GM12878 (cell line): ENCODE data around the gene DNAJC17. TPM values are rescaled to one million over a fixed set of nuclear protein-coding genes. Genes with fewer than 3 reads are reported as not detected.

Experiments used
- ATAC-seq: fragments of 200-7000 bp; cut with Tn5 transposase; 3 replicates; pipeline ENCODE4 v1.9.1; 2020; ENCODE audit warnings: mild to moderate bottlenecking, moderate library complexity
- BruUV-seq: library from RNA; stranded (reverse); fragments of 400-500 nt; replicated peaks from 2 replicates; lab custom pipeline; 2021; lab: Mats Ljungman, UMichigan
- CTCF ChIA-PET: fragments of 300-600 bp; sonication (Branson Sonifier 250); formaldehyde crosslinking; extraction: SDS; loops from one replicate; lab custom pipeline; 2021; ENCODE audit warnings: inconsistent platforms; lab: Yijun Ruan, JAX
- POLR2A ChIA-PET: fragments of 350-600 bp; formaldehyde crosslinking; extraction: SDS; loops from one replicate; lab custom pipeline; 2021; ENCODE audit warnings: inconsistent platforms; lab: Charles Lee
- RAD21 ChIA-PET: fragments of 300-600 bp; sonication (Branson Sonifier 250); formaldehyde crosslinking; loops from one replicate; lab custom pipeline; 2023; ENCODE audit warnings: antibody characterized with exemption; ENCODE audit not compliant: unreplicated experiment; lab: Charles Lee
- SMC1A ChIA-PET: fragments of 300-600 bp; sonication (Branson Sonifier 250); formaldehyde crosslinking; loops from one replicate; lab custom pipeline; 2023; ENCODE audit not compliant: unreplicated experiment, uncharacterized antibody; lab: Charles Lee
- DNase-seq: peaks from one replicate; pipeline ENCODE4 v3.0.0-alpha.2; 2011; ENCODE audit warnings: low read depth, low spot score
- FAIRE-seq: peaks from 3 replicates; lab custom pipeline; 2011; peaks lifted over from hg19 to GRCh38; lab: Jason Lieb, UNC
- H2AFZ ChIP-seq: 2 replicates; pipeline ENCODE4 v1.6.0; 2011; ENCODE audit warnings: low read depth, low read length, control low read depth; ENCODE audit not compliant: control insufficient read depth
- H3K27ac ChIP-seq: 2 replicates; pipeline ENCODE4 v1.5.1; 2011; ENCODE audit warnings: control low read depth; ENCODE audit not compliant: control insufficient read depth, insufficient read depth
- H3K27me3 ChIP-seq, 2 experiments: replicated peaks in 1 of 2; 2 replicates each; pipeline versions ENCODE4 v1.6.0 to v1.6.1; 2011; ENCODE audit warnings: low read length in 1 of 2; ENCODE audit not compliant: control insufficient read depth in 2 of 2, insufficient read depth in 2 of 2
- H3K36me3 ChIP-seq, 2 experiments: 2 replicates each; pipeline ENCODE4 v1.5.1; 2011; ENCODE audit warnings: low read length in 1 of 2; ENCODE audit not compliant: control insufficient read depth in 2 of 2, insufficient read depth in 2 of 2
- H3K4me1 ChIP-seq: 2 replicates; pipeline ENCODE4 v1.6.1; 2011; ENCODE audit warnings: mild to moderate bottlenecking, low read length, moderate library complexity, mixed read lengths; ENCODE audit not compliant: control insufficient read depth, insufficient read depth
- H3K4me2 ChIP-seq: 2 replicates; pipeline ENCODE4 v1.6.0; 2011; ENCODE audit warnings: control low read depth; ENCODE audit not compliant: control insufficient read depth, insufficient read depth
- H3K4me3 ChIP-seq: fragments of 200-600 bp; sonication (generic); 2 replicates; pipeline ENCODE4 v1.5.1; 2016
- H3K79me2 ChIP-seq: 2 replicates; pipeline ENCODE4 v1.6.0; 2011; ENCODE audit warnings: low read length; ENCODE audit not compliant: control insufficient read depth, insufficient read depth
- H3K9ac ChIP-seq: 2 replicates; pipeline ENCODE4 v1.8.0; 2011; ENCODE audit warnings: low read length, control low read depth, mixed read lengths; ENCODE audit not compliant: control insufficient read depth, insufficient read depth
- H3K9me3 ChIP-seq: replicated peaks from 3 replicates; pipeline ENCODE4 v1.5.1; 2011; ENCODE audit warnings: mild to moderate bottlenecking, low read length; ENCODE audit not compliant: control insufficient read depth, insufficient read depth
- H4K20me1 ChIP-seq: 2 replicates; pipeline ENCODE4 v1.6.0; 2011; ENCODE audit not compliant: control insufficient read depth, insufficient read depth
- CUX1 ChIP-seq: IDR thresholded peaks from 2 replicates; pipeline ENCODE4 v1.6.1; 2012; ENCODE audit warnings: improper control_type of control experiment, low read depth, low read length; ENCODE audit not compliant: insufficient replicate concordance
- IKZF2 ChIP-seq, 2 experiments: fragments of 450-650 bp; IDR thresholded peaks; 2 replicates each; pipeline ENCODE4 v1.6.1; 2017; ENCODE audit warnings: mild to moderate bottlenecking in 2 of 2, moderate library complexity in 2 of 2
- IRF4 ChIP-seq: IDR thresholded peaks from 2 replicates; pipeline ENCODE4 v1.6.1; 2011; ENCODE audit warnings: low read depth, low read length
- MXI1 ChIP-seq: fragments of 150-350 bp; IDR thresholded peaks from 2 replicates; pipeline ENCODE4 v1.6.1; 2011; ENCODE audit warnings: low read depth, mild to moderate bottlenecking, inconsistent platforms, low read length, improper control_type of control experiment
- NKRF ChIP-seq: fragments of 450-650 bp; conservative IDR thresholded peaks from 2 replicates; pipeline ENCODE4 v1.6.1; 2017; ENCODE audit warnings: mild to moderate bottlenecking, moderate library complexity
- USF1 ChIP-seq: IDR thresholded peaks from 2 replicates; pipeline ENCODE4 v1.6.1; 2011; ENCODE audit warnings: borderline replicate concordance, low read depth, mild to moderate bottlenecking, moderate library complexity, mixed read lengths, low read length; ENCODE audit not compliant: insufficient read depth; ENCODE audit errors: extremely low read length
- ZBTB4 ChIP-seq: fragments of 450-650 bp; formaldehyde crosslinking; IDR thresholded peaks from 2 replicates; pipeline ENCODE4 v1.4.0; 2022; ENCODE audit warnings: mild to moderate bottlenecking, moderate library complexity
- ZNF207 ChIP-seq: fragments of 450-650 bp; IDR thresholded peaks from 2 replicates; pipeline ENCODE4 v1.6.1; 2014; ENCODE audit warnings: antibody characterized with exemption, mild to moderate bottlenecking, borderline replicate concordance
- ZZZ3 ChIP-seq: IDR thresholded peaks from 2 replicates; pipeline ENCODE4 v1.6.1; 2011; ENCODE audit warnings: low read depth; ENCODE audit not compliant: control insufficient read depth, insufficient read length
- WGBS: methylation state at CpG from one replicate; pipeline ENCODE4 v1.1.6; 2016; ENCODE audit warnings: low lambda C conversion rate; ENCODE audit not compliant: insufficient replicate concordance, insufficient coverage; ENCODE audit errors: missing lambda C conversion rate; 5-methylcytosine and 5-hydroxymethylcytosine counted together
- in situ Hi-C: fragments of 300-500 bp; cut with MboI; formaldehyde crosslinking; loops from 9 replicates; pipeline ENCODE4 v1.14.3; 2018; ENCODE audit warnings: mixed read lengths
- intact Hi-C: fragments of 100-400 bp; cut with micrococcal nuclease; formaldehyde crosslinking; loops from one replicate; pipeline ENCODE4 v1.14.2; 2022; ENCODE audit not compliant: unreplicated experiment
- polyA plus RNA-seq, 11 experiments: library from polyadenylated mRNA; depleted of rRNA in 4 of 11; unstranded in 6 of 11; stranded (reverse) in 5 of 11; fragments of >200 nt; fragmentation: Nextera tagmentation in 4 of 11; fragmentation: Illumina TruSeq in 1 of 11; extraction: Ambion mirVana in 4 of 11; extraction: Trizol in 1 of 11; gene quantifications; 1 replicate in 1 of 11; 2 replicates in 10 of 11; pipeline versions ENCODE4 v1.2.1 to v1.2.3, GENCODE V29; 2011 to 2016; ENCODE audit warnings: inconsistent platforms in 2 of 11, missing spikeins in 2 of 11, low read depth in 1 of 11
- total RNA-seq, 4 experiments: library from RNA; depleted of rRNA in 3 of 4; stranded (reverse); fragments of >200 nt in 3 of 4; fragmentation: Illumina TruSeq in 1 of 4; extraction: Trizol in 1 of 4; gene quantifications; 2 replicates each; pipeline versions ENCODE4 v1.2.1 to v1.2.3, GENCODE V29; 2013 to 2021

Gene DNAJC17
- total and polyA plus RNA-seq, 10 of the 15 experiments (the other 5 are each of a cell fraction or from before 2014, with no cell fraction given), result 6.1 to 62.8 (median 45.4) TPM

- POLR2A ChIA-PET, result interaction anchor here (0.7 kb wide), 1 partner anchor 46 kb away, joined by 4 read pairs; no protein-coding TSS in a partner anchor
- H3K4me2 ChIP-seq, result no peak overlapping the region
- TSS peak; percentile 50 for BruUV-seq
- no peak for ATAC-seq
- no peak overlapping the region for H3K27ac ChIP-seq
- SMC1A ChIA-PET, result interaction anchor here (0.8 to 1.2 kb wide), 5 partner anchors 9 to 63 kb away, joined by 3 to 6 read pairs (median 3); no protein-coding TSS in a partner anchor
- CTCF ChIA-PET, result interaction anchor here (0.6 to 2.0 kb wide), 3 partner anchors 10 to 20 kb away, joined by 3 to 5 read pairs (median 3); no protein-coding TSS in a partner anchor
- no peak overlapping the region for H2AFZ ChIP-seq
- no peak overlapping the region for H3K9ac ChIP-seq
- intact Hi-C loops, result no loop called here
- 50% methylated on average over 2 of the region's 2 CpGs for WGBS
- DNase-seq, result no peak
- no peak overlapping the region for H3K4me3 ChIP-seq
- H3K27me3 ChIP-seq, result no peaks in the 10 kb centered on the region
- H3K4me1 ChIP-seq, result no peaks in the 10 kb centered on the region
- RAD21 ChIA-PET, result interaction anchor here (1.1 to 1.3 kb wide), 3 partner anchors 15 to 203 kb away, joined by 3 to 4 read pairs (median 3); no protein-coding TSS in a partner anchor
- no peaks in the 10 kb centered on the region for H3K79me2 ChIP-seq
- in situ Hi-C loops, result no loop called here
- FAIRE-seq, result no peak
- no peaks in the 10 kb centered on the region for H3K9me3 ChIP-seq
- no peaks in the 10 kb centered on the region for H4K20me1 ChIP-seq
- peaks cover 0 to 1% of the 10 kb centered on the region in 2 experiments; a peak in 2 of 4 replicates for H3K36me3 ChIP-seq
- TF ChIP-seq IRF4 (no peak), ZNF207 (no peak), CUX1 (no peak), ZBTB4 (CRISPR knock-in tag) (no peak), ZZZ3 (no peak), MXI1 (no peak), NKRF (no peak), IKZF2 (IDR thresholded peaks at IDR 0.05) (no peak), USF1 (no peak)
Measured at GRCh38 chr15:40722934-40723333, 84.3 kb downstream of the DNAJC17 start.
